GM19238 (cell line): ENCODE measurements around the gene ALDH18A1.
"Not testable (repeated sequence)": the region's sequence is repeated elsewhere in the genome, so short reads cannot be mapped to it uniquely, and the experiment has no call there.

Source experiments
- DNase-seq: peaks from one replicate; pipeline ENCODE4 v3.0.0; 2011; ENCODE audit warnings: low spot score; ENCODE audit not compliant: insufficient read length

Gene ALDH18A1

DNA sequence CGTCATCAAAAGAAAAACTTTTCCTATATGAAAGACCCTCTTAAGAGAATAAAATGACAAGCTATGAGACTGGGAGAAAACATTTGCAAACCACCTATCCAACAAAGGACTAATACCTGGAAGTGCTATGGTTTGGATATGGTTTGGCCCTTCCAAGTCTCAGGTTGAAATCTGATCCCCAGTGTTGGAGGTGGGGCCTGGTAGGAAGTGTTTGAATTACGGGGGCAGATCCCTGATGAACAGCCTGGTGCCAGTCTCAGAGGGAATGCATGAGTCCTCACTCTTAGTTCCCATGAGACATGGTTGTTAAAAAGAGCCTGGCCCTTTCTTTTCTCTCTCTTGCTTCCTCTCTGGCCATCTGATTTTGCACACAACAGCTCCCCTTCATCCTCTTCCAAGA lies 6.3 kb downstream of the ALDH18A1 start:
- no peak for DNase-seq

DNA sequence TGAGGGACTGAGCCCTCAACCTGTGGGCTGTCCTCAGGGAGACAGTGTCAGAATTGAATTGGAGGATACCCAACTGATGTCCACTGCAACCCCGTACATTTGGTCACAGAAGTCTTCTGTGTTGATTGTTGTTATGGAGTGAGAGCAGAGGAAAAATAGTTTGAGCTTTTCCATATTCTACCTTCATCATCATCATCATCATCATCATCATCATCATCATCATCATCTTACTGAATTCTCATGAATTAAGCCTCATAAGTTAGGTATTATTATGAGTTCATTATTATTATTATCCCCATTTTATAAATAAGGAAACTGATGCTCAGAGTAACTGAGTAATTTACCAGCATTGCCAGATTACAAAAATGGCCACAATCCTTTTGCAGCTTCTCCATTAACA lies 8.4 kb downstream of the ALDH18A1 start:
- DNase-seq = no peak

DNA sequence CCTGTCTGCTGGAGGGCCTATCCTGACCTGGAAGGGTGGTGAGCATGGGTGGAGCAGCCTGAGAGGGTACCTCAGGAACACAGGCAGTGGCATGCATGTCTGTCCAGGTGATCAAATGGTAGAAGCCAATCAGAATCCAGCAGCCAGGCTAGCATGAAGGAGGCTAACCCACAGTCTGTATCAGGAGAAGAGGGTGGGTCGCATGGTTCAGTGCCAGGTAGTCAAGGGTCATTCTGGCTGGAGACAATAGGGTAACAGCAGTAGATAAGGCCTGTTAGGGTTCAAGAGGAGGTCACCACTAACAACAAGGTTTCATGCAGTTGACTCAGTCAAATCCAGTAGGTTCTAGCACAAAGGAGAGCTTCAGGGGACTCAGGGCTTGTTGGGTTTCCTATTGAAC lies 10.4 kb downstream of the ALDH18A1 start:
- DNase-seq = no peak

DNA sequence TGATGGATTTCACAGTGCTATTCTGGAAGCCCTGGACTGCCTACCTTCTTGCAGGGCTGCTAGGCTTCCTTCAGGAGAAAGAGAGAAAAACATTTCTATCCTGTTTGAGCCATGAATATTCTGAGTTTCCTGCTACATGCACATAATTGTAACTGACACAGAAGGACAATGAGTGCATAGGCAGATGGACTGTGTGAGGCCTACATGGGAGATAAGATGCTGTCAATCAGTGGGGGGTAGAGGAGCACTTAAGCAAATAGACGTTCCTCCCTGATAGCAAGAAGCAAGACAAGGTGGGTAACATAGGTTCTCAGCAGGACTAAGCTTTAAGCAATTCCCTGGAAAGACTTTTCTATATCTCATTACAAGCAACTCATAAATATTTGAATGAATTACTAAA lies 11.6 kb downstream of the ALDH18A1 start:
- DNase-seq = no peak

DNA sequence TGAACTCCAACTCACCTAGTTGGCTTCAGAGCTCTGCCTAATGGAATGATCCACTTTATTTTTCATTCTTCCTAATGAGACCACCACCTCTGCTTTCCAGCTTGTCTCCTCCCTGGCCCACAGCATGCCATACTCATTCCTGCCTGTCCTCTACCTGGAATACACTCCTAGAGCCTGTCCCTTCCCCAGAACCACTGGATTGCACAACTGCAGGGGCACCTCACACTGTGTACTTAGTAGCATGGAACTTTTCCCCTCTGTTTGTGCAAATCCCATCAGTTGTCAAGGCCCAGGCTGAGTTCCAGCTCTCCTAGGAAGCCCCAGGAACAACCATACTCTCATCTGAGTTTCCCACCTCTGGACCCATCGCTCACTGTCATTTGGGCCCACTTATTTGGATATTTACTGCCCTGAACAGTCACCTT lies 15.6 kb downstream of the ALDH18A1 start:
- DNase-seq = no peak

DNA sequence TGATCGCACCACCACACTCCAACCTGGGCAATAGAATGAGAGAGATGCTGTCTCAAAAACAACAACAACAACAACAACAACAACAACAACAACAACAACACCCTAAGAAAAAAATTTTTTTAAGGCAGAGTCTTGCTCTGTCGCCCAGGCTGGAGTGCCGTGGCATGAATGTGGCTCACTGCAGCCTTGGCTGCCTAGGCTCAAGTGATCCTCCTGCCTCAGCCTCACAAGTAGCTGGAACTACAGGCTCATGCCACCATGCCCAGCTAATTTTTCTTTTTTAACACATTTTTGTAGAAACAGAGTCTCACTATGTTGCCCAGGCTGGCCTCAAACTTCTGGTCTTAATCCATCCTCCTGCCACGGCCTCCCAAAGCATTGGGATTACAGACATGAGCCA lies 18.6 kb downstream of the ALDH18A1 start:
- no peak for DNase-seq

DNA sequence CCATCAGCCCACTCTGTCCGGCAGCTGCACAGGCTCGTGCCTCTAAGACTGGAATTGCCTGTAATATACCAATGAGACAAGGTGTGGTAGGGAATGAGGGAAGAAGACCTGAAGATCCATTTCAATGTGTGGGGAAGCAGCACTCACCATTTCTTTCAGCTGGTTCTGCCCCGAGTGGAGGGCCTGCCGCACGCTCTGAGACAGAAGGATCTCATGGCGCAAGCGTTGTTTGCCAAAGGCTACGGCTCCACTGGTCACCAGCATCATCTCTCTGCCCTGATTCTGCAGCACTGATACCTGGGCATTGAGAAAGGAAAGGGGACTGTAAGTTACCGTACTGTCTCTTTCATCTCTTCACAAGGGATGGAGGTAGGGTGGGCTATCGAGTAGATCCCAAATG lies 19.4 kb downstream of the ALDH18A1 start:
- no peak for DNase-seq

DNA sequence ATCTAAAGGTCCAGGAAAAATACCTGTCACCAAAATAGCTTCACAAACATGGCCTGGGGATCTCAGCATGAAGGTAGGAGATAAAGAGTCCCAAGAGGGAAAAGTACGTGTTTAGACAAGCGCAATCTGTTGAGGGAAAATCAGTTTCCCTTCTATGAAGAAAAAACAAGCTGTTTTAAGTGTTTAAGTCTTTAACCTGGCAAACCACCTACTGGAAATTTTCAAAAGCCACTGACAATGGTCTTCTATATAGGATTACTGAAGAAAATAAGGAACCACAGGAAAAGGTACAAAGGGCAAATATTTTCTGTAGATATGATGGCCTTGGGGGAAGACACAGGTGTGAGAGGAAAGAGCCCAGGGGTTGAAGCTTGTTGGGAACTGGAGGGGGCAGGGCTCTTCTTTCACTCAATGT lies 21.2 kb downstream of the ALDH18A1 start:
- no peak for DNase-seq

DNA sequence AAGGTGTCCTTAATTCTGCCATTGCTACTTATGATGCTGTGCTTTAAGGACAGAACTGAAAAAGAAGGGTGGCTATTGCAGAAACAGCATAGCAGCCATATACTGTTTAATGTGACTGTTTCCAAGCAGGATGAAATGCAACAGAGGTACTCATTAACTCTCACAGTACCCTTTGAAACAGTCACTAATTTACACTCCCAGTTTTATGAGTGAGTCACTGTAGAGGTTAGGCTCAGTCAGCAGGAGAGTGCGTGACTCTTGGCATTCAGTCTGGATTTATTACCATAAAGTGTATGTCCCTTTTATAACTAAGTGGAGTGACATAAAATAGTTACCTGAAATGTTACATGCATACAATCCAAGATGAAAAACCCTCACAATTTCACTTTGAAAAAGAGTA lies 27.7 kb downstream of the ALDH18A1 start:
- no peak for DNase-seq

DNA sequence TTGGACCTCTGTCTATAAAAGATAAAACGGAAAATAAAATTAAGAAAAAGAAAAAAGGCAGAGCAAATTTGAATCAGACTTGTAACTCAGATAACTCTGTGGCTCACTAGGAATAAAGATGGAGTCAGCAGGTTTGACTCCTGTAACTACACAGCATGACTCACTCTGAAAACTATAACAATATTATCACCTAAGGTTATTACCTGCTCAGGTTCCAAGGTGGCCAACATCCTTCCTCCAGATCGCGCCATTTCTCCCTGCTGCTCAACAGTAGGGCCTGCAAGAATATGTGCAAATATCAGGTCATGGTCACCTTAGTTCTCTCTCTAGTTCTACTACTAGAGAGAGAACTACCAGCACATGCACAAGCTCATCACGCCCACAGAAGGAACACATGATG lies 30.0 kb downstream of the ALDH18A1 start:
- no peak for DNase-seq

DNA sequence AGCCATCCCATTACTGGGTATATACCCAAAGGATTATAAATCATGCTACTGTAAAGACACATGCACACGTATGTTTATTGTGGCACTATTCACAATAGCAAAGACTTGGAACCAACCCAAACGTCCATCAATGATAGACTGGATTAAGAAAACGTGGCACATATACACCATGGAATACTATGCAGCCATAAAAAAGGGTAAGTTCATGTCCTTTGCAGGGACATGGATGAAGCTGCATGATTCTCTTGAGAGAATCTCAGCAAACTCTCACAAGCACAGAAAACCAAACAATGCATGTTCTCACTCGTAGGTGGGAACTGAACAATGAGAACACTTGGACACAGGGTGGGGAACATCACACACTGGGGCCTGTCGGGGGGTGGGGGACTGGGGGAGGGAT lies 36.1 kb downstream of the ALDH18A1 start:
- not testable (repeated sequence) for DNase-seq

DNA sequence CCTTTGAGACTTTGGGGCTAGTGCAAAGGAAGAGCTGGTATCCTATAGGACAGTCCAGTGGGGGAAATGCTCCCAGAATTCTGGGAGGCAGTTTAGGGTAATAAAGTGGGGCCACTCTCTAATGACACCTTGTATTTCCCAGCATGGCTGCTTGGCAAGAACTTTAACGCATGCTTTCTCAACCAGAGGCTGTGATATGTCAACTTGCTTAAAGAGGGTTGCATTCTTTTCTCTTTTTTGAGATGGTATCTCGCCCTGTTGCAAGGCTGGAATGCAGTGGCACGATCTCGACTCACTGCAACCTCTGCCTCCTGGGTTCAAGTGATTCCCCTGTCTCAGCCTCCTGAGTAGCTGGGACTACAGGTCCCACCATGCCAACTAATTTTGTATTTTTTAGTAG lies 38.4 kb downstream of the ALDH18A1 start:
- DNase-seq = no peak

DNA sequence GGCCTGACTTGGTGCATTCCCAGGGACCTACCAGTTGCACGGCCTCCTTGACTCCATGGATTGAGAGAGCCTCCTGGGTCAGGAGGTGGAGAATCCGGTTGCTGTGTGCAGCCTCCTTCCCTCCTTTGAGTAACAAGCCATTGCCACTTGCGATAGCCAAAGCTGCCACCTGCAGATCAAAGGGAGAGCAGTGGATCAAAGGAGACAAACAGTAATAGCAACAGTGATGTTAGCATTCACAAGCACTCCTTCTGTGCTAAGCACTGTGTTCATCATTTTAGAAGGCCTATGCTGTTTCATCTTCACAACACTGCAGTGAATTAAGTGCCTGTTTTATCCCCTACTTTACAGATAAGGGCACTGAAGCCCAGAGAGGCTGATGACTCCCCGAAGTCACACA lies 40.1 kb downstream of the ALDH18A1 start:
- no peak for DNase-seq

DNA sequence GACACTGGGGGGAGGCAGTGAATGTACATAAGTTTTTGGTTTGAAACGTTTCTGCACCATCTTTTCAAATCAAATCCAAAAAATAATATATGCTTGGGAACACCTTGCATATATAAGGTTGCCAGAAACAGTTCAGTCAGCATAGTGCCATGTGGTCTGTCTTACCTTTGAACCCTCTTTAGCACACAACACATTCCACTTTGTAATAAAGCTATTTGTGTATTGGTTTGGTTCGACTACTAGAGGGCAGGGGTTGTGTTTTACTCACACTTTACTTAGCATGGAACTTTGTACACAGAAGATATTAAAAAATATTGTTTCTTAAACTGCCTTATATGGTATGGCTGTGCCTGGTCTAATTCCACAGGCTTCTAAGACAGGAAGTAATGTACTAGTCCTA lies 43.2 kb downstream of the ALDH18A1 start:
- DNase-seq = no peak

DNA sequence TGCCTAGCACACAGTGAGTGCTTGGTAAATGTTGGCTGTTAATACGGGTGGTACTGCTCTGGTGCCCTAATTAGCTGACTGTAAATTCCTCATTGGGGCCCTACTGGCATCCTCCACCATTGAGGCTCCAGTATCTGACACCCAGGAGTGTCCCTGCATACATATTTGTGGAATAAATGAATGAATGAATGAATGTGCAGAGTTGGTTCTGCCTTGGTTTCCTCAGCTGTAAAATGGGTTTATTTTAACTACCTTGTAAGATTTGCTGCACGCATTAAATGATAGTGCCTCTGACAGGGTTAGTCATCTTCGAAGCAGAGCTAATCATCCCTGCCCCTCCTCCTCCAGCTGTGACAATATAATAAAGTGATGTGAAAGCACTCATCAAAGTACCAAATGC lies 45.8 kb downstream of the ALDH18A1 start:
- DNase-seq = no peak

DNA sequence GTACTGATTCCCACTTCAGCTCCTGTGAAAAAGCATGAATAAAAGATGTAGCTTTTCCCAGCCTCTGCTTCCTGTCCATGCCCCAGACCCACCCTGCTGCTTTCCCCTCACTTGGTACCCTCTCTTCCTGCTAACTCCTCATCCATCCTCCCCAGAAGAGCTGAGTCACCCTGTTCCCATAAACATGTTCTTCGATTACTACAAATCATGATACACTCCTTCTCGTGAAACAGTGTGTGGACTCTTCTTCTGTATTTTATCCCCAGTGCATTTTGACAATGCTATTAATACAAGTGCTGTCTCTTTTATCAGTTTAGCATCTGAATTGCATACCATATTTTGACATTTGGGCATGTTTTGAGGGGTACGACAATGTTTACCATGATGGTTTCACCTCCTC lies 49.6 kb downstream of the ALDH18A1 start:
- DNase-seq = no peak

DNA sequence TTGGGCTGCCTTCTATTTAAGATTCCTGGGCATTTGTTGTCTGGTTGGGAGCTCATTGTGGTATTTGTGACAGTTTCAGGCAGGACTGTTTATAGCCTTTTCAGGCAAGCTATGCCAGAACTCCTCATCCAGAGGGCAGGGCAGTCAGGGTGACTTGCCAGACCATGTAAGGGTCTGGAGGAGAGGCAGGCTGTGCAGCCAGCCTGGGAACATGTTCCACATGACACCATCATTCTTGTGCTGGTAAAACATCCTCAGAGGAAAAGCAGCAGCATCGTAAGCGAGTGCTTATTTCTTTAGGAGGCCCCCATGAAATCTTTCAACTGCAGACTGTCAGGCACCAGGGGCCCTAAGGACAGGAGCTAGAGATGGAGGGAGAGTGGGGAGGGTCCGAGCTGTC lies 51.3 kb downstream of the ALDH18A1 start:
- no peak for DNase-seq

DNA sequence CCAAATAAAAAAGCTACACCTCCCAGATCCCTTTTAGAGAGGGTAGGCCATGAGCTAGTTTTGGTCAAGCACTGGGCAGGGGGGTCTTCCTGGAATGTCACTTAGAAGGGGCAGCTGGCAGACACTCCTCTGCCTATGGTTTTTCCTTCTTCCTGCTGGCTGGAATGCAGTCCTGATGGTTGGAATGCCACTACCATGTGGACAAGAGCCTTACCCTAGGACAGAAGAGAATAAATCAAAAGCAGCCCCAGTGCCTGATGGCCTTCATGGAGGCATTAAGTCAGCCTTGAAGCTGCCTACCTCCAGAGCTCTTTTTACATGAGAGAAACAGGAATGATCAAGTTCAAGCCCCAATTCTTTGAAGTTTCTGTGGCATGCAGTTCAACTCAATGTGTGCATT lies 51.9 kb downstream of the ALDH18A1 start:
- DNase-seq = no peak

DNA sequence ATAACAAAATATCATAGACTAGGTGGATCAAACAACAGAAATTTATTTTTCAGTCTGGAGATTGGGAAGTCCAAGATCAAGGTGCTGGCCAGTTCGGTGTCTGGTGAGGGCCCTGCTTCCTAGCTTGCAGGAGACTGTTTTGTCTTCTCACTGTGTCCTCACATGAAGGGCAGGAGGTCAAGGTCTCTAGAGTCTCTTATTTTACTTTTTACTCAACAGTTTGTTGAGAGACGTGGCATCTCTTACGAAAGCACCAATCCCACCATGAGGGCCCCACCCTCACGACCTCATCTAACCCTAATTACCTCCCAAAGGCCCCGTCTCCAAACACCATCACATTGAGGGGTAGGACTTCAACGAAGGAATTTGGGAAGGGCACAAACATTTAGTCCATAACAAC lies 54.1 kb downstream of the ALDH18A1 start:
- DNase-seq = no peak

DNA sequence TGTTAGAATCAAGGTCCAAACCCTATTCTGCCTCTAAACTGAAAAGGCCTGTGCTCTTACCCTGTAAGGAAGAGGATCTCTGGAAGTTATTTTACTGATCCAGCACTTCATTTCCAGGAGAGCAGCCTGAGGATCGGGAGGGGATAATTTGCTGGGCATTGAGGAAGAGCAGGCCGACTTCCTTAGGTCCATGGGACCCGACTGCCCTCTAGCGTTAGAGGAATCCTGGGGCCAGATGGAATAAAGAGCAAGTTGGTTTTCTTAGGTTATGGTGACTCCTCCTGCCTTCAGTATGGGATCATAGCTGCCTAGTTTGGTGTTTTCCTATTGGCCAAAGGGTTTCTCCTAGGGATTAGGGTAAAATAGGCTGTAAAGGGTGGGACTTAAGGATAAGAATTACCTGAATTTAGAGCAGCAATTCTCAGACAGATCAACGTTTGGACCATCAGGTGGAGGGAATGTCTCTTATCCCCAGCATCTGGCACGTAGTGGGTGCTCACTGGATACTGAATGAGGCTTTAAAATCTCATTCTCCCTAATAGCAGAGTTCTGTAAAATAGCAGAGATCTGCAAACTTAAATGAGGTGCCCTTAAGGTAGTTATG lies 55.3 kb downstream of the ALDH18A1 start:
- DNase-seq = peak; percentile 36

DNA sequence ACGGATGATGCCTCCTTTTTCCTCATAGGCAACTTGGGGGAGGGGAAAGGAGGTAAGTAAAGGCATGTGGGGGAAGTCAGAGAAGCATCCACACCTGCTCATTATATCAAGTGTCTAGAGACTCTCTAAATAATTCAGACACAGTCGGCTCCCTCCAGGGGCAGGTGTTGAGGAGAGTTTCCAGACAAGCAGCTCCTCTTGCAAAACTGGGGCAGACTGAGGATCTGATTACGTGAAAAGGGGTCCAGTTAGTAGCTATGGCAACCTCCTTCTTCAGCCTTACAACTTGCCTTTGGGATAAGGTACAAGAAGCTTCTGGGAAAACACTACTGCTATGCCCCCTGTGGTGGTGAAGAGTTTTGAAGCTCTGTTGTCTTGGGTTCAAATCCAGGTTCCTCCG lies 56.4 kb downstream of the ALDH18A1 start:
- no peak for DNase-seq

DNA sequence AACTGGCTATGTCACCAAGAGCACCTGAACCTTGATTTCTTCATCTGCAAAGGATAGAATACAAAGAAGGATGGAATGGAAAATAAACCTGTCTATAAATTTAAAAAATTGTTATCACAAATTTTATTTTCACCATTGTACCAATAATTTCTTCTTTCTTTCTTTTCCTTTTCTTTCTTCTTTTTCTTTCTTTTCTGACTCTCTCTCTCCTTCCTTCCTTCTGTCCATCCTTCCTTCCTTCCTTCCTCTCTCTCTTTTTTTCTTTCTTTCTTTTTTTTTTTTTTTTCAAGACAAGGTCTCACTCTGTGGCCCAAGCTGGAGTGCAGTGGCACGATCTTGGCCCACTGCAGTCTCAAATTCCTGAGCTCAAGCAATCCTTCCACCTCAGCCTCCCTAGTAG lies 58.7 kb downstream of the ALDH18A1 start:
- DNase-seq = no peak

DNA sequence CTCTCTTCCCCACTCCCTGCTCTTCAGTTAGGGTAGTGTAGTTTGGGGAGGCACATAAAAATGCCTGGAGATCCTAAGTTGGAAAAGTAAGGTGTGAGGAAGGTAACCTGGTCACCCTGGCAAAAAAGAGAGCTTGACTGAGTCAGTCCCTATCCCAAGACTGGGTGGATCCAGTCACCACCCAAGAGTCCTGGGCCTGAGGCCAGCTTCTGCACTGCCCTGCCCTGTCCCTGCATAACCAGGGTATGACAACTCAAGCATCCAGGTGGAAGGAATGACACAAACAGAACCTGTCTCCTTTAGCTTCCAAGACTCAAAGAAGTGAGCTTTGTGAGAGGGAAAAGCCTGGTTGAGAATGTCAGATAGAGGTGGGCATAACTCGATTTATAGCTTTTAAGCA lies 68.5 kb downstream of the ALDH18A1 start:
- no peak for DNase-seq
